D341Med (cell line): ENCODE data around the gene CTSH.
"Not testable (repeated sequence)": the region's sequence is repeated elsewhere in the genome, so short reads cannot be mapped to it uniquely, and the experiment has no call there.

Source experiments
- DNase-seq: peaks from one replicate; pipeline ENCODE4 v3.0.0; 2012; ENCODE audit warnings: low spot score

Gene CTSH

GRCh38 chr15:78921940-78922339 lies 22.9 kb downstream of the CTSH start:
- DNase-seq, result no peak

GRCh38 chr15:78921517-78921916 lies 23.3 kb downstream of the CTSH start:
- DNase-seq, result no peak

- no peak for DNase-seq
Observed at GRCh38 chr15:78917888-78918287, 27.0 kb downstream of the CTSH start.

GRCh38 chr15:78916088-78916487 lies 28.8 kb downstream of the CTSH start:
- no peak for DNase-seq

- DNase-seq, result no peak
Observed at GRCh38 chr15:78915341-78916087, 29.3 kb downstream of the CTSH start.

GRCh38 chr15:78914027-78914764 lies 30.6 kb downstream of the CTSH start:
- DNase-seq, result no peak

- DNase-seq, result no peak
Observed at GRCh38 chr15:78913012-78913411, 31.8 kb downstream of the CTSH start.

GRCh38 chr15:78912316-78912715 lies 32.5 kb downstream of the CTSH start:
- no peak for DNase-seq

- no peak for DNase-seq
Observed at GRCh38 chr15:78910271-78910670, 34.6 kb downstream of the CTSH start.

GRCh38 chr15:78909791-78910228 lies 35.0 kb downstream of the CTSH start:
- peak; percentile 79 for DNase-seq

GRCh38 chr15:78909160-78909695 lies 35.6 kb downstream of the CTSH start:
- no peak for DNase-seq

- DNase-seq, result peak; percentile 66
Observed at GRCh38 chr15:78907577-78907976, 37.3 kb downstream of the CTSH start.

- DNase-seq, result no peak
Observed at GRCh38 chr15:78906316-78906620, 38.6 kb downstream of the CTSH start.

- DNase-seq, result no peak
Observed at GRCh38 chr15:78904599-78905358, 40.1 kb downstream of the CTSH start.

GRCh38 chr15:78902281-78903032 lies 42.4 kb downstream of the CTSH start:
- not testable (repeated sequence) for DNase-seq

- not testable (repeated sequence) for DNase-seq
Observed at GRCh38 chr15:78900819-78901533, 43.9 kb downstream of the CTSH start.

- DNase-seq, result no peak
Observed at GRCh38 chr15:78898540-78898939, 46.3 kb downstream of the CTSH start.

- DNase-seq, result no peak
Observed at GRCh38 chr15:78895471-78895870, 49.4 kb downstream of the CTSH start.

- DNase-seq, result no peak
Observed at GRCh38 chr15:78893538-78893937, 51.3 kb downstream of the CTSH start.

- DNase-seq, result no peak
Observed at GRCh38 chr15:78889000-78889399, 55.8 kb downstream of the CTSH start.

- DNase-seq, result no peak
Observed at GRCh38 chr15:78881681-78882080, 63.2 kb downstream of the CTSH start.
